EH (cell line): ENCODE results near the gene CERS3.

Source experiments
- DNase-seq: peaks from one replicate; pipeline ENCODE4 v3.0.0-alpha.2; 2015; ENCODE audit warnings: low read depth

Gene CERS3

GRCh38 chr15:100528833-100529428 is at the start of gene CERS3:
Gene CERS3 (minus strand): TSS chr15:100528950. CDS start chr15:100501849, 27,101 bp downstream.
- no peak for DNase-seq

GRCh38 chr15:100573526-100573925 is 44.8 kb upstream of the CERS3 start:
- DNase-seq: no peak

- peak; percentile 15 for DNase-seq
These were observed 43.7 kb upstream of the CERS3 start for GRCh38 chr15:100572362-100572983.

GRCh38 chr15:100571592-100572167 is 42.9 kb upstream of the CERS3 start:
- DNase-seq: no peak

- DNase-seq: no peak
These were observed 42.1 kb upstream of the CERS3 start for GRCh38 chr15:100570735-100571313.

- DNase-seq: peak; percentile 23
These were observed 41.5 kb upstream of the CERS3 start for GRCh38 chr15:100570275-100570674.

- no peak for DNase-seq
These were observed 40.6 kb upstream of the CERS3 start for GRCh38 chr15:100569391-100569790.

GRCh38 chr15:100566850-100567628 is 38.3 kb upstream of the CERS3 start:
- DNase-seq: no peak

GRCh38 chr15:100565591-100565990 is 36.8 kb upstream of the CERS3 start:
- no peak for DNase-seq

- no peak for DNase-seq
These were observed 31.6 kb upstream of the CERS3 start for GRCh38 chr15:100560323-100560722.

GRCh38 chr15:100559330-100559729 is 30.6 kb upstream of the CERS3 start:
- peak; percentile 49 for DNase-seq

GRCh38 chr15:100558771-100559254 is 30.1 kb upstream of the CERS3 start:
- DNase-seq: no peak

GRCh38 chr15:100553468-100553867 is 24.7 kb upstream of the CERS3 start:
- no peak for DNase-seq

- no peak for DNase-seq
These were observed 19.2 kb upstream of the CERS3 start for GRCh38 chr15:100547961-100548360.

GRCh38 chr15:100544946-100545345 is 16.2 kb upstream of the CERS3 start:
- no peak for DNase-seq

- DNase-seq: no peak
These were observed 15.6 kb upstream of the CERS3 start for GRCh38 chr15:100544338-100544841.

GRCh38 chr15:100542290-100542689 is 13.5 kb upstream of the CERS3 start:
- no peak for DNase-seq

- no peak for DNase-seq
These were observed 8.6 kb upstream of the CERS3 start for GRCh38 chr15:100537331-100537730.

GRCh38 chr15:100536733-100537132 is 8.0 kb upstream of the CERS3 start:
- no peak for DNase-seq

GRCh38 chr15:100533886-100534285 is 5.1 kb upstream of the CERS3 start:
- DNase-seq: no peak

- DNase-seq: no peak
These were observed 3.1 kb upstream of the CERS3 start for GRCh38 chr15:100531823-100532327.

- no peak for DNase-seq
These were observed 2.5 kb upstream of the CERS3 start for GRCh38 chr15:100531204-100531603.
